Right lung (tissue), 10 donors: ENCODE measurements around the gene NDUFAF8. TPM values are rescaled to one million over a fixed set of nuclear protein-coding genes. Genes with fewer than 3 reads are reported as not detected.

Source experiments
- DNase-seq, 2 donors: peaks; one replicate each; pipeline ENCODE4 v3.0.0-alpha.2; 2013
- long read RNA-seq, 8 donors: transcript quantifications; one replicate each; lab custom pipeline, GENCODE V29; 2026
- polyA plus RNA-seq, 5 donors: library from polyadenylated mRNA; unstranded; fragments of 120-200 nt; gene quantifications; one replicate each; pipeline versions ENCODE4 v1.2.1 to v1.2.3, GENCODE V29; 2013; ENCODE audit warnings: inconsistent platforms in 1 of 5, low replicate concordance in 1 of 5; ENCODE audit not compliant: insufficient read length in 5 of 5, insufficient read depth in 1 of 5

Gene NDUFAF8
- polyA plus RNA-seq: 10 to 100 TPM; 37.7 to 56.8 (median 41.3) TPM
- long read RNA-seq, donor 1, transcript NDUFAF8-201 (3 exons, 615 nt): major isoform, 61 of 70 reads
- long read RNA-seq, donor 1, partial matches to known transcripts: 8 of 70 reads
- long read RNA-seq, donor 1, other reads (novel, unspliced or antisense): 0 of 70 reads
- long read RNA-seq, donor 2, transcript NDUFAF8-201 (3 exons, 615 nt): major isoform, 20 of 21 reads
- long read RNA-seq, donor 2, partial matches to known transcripts: 0 of 21 reads
- long read RNA-seq, donor 2, other reads (novel, unspliced or antisense): 0 of 21 reads
- long read RNA-seq, donor 3, transcript NDUFAF8-201 (3 exons, 615 nt): major isoform, 28 of 44 reads
- long read RNA-seq, donor 3, partial matches to known transcripts: 10 of 44 reads
- long read RNA-seq, donor 3, other reads (novel, unspliced or antisense): 5 of 44 reads
- long read RNA-seq, donor 4, transcript NDUFAF8-201 (3 exons, 615 nt): major isoform, 23 of 24 reads
- long read RNA-seq, donor 4, partial matches to known transcripts: 0 of 24 reads
- long read RNA-seq, donor 4, other reads (novel, unspliced or antisense): 0 of 24 reads
- long read RNA-seq, donor 5, transcript NDUFAF8-201 (3 exons, 615 nt): major isoform, 68 of 84 reads
- long read RNA-seq, donor 5, partial matches to known transcripts: 16 of 84 reads
- long read RNA-seq, donor 5, other reads (novel, unspliced or antisense): 0 of 84 reads
- long read RNA-seq, donor 6, transcript NDUFAF8-201 (3 exons, 615 nt): major isoform, 44 of 53 reads
- long read RNA-seq, donor 6, partial matches to known transcripts: 8 of 53 reads
- long read RNA-seq, donor 6, other reads (novel, unspliced or antisense): 0 of 53 reads
- long read RNA-seq, donor 7, transcript NDUFAF8-201 (3 exons, 615 nt): major isoform, 18 of 20 reads
- long read RNA-seq, donor 7, partial matches to known transcripts: 0 of 20 reads
- long read RNA-seq, donor 7, other reads (novel, unspliced or antisense): 0 of 20 reads
- long read RNA-seq, donor 8, transcript NDUFAF8-201 (3 exons, 615 nt): major isoform, 18 of 18 reads
- long read RNA-seq, donor 8, partial matches to known transcripts: 0 of 18 reads
- long read RNA-seq, donor 8, other reads (novel, unspliced or antisense): 0 of 18 reads

DNA sequence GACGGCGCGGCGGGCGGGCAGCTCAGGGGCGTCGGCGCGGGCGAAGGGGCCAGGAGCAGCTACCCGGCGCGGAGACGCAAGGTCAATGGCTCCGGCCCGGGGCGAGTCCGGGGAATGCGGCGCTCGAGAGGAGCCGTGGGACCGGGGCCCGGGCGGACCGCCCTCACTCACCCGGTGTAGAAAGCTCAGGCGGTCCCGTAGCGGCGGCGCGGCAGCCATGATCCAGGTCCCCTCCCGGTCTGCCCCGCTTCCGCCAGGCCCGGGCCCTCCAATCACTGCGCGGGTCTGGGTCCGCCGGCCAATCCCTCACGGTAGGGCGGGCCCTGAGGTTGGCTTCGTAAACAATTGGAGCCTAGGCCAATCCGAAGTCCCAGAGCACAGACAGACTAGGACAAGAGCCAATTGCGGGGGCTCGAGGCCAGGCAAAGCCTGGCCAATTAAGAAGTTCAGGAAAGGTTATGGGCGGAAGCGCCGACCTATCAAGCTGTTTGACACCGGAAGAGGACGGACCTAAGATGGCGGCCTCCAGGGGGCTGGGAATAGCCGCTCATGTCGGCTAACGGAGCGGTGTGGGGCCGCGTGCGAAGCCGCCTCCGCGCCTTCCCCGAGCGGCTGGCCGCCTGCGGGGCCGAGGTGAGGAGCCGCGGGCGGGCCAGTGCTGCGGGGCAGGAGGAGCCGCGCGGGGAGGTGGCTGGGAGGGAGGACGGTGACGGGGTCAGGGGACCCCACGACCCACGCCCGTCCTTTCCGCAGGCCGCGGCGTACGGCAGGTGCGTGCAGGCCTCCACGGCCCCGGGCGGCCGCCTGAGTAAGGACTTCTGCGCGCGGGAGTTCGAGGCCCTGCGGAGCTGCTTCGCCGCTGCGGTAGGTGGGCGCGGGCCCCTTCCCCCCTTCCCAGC, at the start of gene NDUFAF8, which contains the start of gene TEPSIN:
Gene NDUFAF8 (plus strand): TSS at position 504 of the 899 bp plus-strand sequence. CDS start 46 bp downstream, at position 550.
Gene TEPSIN (minus strand): TSS at position 241 of the 899 bp plus-strand sequence. CDS start 22 bp downstream, at position 219.
- DNase-seq: peak; percentile 99

DNA sequence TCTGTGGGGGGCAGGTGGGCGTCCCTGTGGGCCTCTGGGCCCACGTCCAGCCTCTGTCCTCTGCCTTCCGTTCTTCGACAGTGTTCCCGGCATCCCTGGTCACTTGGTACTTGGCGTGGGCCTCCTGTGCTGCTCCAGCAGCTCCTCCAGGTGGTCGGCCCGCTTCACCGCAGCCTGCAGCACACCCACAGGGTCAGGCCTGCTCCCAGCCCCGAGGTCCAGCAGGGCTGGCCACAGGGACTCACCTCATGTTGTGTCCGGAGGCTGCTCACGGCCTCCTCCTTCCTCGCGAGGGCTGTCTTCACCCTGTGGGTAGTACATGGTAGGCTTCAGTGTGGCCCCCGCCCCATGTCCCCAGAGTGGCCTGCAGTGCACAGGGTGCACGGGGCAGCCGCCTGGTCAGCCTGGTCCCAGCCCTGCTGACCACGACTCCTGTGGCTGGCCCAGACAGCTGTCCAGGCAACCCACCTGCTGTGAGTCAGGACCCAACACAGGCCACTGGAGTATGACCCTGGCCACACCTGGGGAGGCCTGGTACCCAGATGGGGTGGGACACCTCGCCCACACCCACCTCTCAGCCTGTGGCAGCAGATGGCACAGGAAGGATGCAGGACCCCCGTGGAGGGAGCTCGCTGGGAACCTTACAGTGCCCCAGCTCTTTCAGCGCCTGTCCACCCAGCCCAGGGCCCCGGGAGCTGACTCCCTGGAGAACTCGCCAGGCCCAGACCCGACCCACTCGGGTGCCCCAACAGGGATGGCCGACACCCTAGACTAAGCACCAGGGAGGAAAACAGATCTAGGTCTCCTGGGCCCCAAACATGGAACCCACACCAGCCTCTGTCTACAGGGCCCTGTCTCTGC, 49.2 kb upstream of the NDUFAF8 start:
- no peak for DNase-seq

DNA sequence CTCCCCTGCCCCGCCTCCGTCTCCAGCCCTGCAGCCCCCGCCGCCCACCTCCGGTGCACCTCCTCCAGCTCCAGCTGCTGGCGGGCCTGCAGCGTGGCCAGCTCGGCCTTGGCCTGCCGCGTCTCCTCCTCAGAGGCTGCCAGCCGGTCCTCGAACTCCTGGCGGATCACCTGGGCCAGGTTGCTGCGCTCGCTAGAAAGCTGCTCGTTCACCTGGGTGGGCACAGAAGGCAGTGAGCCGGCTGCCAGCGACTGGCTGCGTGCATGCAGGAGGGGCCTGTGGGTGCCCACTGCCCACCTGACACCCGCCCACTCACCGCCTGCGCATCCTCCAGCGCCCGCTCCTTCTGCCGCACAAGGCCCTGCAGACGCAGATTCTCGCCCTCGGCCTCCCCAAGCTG, 48.5 kb upstream of the NDUFAF8 start:
- DNase-seq: no peak

DNA sequence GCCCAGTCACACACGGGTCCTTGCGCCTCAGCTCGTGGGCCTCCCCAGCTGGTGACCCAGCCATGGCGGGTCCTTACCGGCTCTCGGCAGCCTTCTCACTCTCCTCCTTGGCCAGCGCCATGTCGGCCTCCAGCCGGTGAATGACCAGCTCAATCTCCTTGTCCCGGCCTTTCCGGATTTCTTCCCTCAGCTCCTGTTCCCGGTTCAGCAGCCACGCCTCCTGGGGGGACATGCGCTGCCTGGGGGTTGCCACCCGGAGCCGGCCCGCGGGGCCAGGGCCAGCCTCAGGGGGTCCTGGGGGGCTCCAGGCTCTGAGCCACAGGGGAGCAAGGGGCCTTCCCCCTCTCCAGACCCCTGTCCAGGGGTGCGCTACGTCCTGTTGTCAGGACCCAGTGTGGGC, 48.0 kb upstream of the NDUFAF8 start:
- no peak for DNase-seq

DNA sequence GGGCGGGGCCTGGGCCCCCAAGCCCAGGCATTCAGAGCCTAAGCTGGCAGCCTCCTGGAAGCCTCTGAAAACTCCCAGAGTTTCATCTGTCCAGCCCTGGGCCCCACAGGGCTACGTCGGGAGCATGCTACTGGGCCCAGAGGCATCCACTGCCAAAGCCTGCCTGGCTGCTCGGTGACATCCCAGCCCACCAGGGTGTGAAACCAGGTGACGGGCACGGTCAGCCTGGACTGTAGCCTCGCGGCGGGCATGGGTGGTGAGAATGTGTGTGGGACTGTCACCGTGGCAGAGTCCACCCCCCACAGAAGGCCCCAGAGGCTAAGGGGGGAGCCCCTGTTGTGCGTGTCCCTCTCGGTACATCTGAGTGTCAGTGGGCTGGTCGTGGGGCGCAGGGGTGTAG, 47.5 kb upstream of the NDUFAF8 start:
- DNase-seq: no peak

- DNase-seq: no peak
Observed at GRCh38 chr17:81192386-81193050, 46.6 kb upstream of the NDUFAF8 start.

DNA sequence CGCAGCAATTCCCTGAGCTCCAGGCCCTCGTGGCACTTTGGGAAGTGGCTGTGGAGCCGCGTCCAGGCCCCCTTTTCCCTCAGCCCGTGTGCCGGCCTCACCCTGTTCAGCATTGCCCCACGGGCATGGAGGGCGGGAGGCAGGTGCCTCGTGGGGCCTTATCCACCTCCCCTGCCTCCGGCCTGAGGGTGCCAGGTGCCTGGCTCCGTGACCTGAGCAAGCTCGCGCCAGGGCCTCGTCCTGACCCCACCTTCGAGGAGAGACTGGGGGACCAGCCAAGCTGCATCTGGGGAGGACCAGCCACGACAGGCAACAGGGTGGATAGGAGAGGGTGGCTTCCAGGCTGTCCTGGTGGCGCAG, 46.1 kb upstream of the NDUFAF8 start:
- DNase-seq: no peak

- DNase-seq: no peak
Observed at GRCh38 chr17:81193470-81194224, 45.5 kb upstream of the NDUFAF8 start.

GRCh38 chr17:81194225-81194760, 44.8 kb upstream of the NDUFAF8 start:
- DNase-seq: no peak

GRCh38 chr17:81194941-81195901, 43.9 kb upstream of the NDUFAF8 start:
- no peak for DNase-seq

- DNase-seq: no peak
Observed at GRCh38 chr17:81195941-81196495, 43.1 kb upstream of the NDUFAF8 start.

DNA sequence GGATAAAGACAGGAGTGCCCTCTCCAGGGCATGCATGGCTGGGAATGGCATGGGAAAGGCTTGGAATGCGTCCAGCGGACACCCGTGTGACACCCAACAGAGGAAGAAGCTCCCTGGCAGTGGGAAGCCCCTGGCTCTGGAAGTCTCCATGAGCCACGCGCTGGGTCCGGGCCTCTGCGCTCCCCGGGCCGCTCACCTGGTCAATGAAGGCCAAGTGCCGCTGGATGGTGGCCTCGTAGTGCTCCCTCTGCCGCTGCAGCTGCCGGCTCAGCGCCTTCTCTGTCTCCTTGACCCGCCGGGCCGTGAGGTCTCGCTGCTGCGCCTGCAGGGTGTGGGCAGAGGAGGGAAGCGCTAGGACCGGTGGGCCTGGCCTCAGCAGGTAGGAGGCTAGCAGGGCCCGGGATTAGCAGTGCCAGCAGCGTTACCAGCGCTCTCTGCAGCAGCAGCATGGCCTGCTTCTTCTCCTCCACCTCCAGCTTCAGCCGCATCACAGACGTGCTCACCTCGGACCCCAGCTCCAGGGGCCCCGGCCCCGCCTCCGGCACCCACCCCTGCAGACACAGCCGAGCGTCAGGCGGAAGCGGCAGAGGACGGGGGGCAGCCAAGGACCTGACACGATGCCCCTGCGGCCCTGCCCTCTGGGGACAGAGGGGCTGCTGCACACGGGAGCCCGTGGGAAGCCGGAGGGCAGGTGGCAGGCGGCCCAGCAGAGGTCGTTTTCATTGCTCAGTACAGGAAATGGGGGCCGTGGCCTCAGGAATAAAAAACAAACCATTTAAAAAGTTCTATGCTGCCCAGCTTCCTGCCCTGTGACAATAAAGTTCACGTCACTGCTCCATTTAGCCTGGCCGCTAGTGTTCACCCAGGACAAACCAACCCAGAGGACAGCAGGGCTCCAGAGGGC, 42.4 kb upstream of the NDUFAF8 start:
- no peak for DNase-seq

DNA sequence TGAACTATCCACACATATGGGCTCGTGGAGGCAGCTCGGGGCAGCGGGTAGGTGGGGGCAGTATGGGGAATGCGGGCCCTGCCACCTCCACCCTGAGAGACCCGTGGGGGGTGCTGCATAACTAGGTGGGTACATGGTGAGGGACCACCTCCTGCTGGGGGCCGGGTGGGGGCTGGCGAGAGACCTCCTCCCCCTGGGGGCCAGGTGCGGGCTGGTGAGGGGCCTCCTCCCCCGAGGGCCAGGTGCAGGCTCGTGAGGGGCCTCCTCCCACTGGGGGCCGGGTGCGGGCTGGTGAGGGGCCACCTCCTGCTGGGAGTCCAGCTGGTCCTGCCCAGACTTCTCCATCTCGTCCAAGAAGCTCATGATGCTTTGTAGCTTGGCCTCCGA, 41.7 kb upstream of the NDUFAF8 start:
- DNase-seq: no peak

- DNase-seq: no peak
Observed at GRCh38 chr17:81197831-81198490, 41.2 kb upstream of the NDUFAF8 start.
